RKO (cell line): ENCODE results near the gene KDM5C.
"Not testable (repeated sequence)": the region's sequence is repeated elsewhere in the genome, so short reads cannot be mapped to it uniquely, and the experiment has no call there.

ENCODE experiments used
- DNase-seq: peaks from one replicate; pipeline ENCODE4 v3.0.0-alpha.2; 2016; ENCODE audit warnings: low spot score

Gene KDM5C

DNA sequence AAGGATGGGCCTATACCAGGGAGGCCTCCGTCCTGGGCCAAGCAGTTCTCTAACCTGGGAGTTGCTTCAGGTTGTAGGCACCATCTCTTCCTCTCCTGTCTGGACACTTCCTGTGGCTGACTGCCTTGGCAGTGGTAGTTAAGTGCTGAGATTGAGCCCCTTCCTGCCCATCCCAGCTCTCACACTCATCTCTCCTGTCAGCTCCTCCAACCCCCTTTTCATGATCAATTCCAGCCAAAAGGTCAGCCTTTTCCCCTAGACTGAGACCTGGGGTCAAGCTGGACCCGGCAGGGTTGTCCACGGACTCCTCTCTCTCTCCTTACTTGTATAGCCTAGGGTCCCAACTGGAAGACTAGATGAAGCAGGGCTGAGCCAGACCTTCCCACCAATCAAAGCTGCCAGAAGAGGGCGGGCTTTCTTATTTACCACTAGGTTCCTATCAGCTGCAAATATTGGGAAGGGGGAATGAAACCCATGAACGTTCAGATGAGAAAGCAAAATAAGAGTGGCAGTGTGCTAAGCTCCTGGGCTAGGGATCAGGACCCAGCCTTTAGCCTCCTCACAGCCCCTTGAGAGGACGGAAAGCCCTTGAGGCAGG is 34.5 kb downstream of the KDM5C start:
- DNase-seq: no peak

DNA sequence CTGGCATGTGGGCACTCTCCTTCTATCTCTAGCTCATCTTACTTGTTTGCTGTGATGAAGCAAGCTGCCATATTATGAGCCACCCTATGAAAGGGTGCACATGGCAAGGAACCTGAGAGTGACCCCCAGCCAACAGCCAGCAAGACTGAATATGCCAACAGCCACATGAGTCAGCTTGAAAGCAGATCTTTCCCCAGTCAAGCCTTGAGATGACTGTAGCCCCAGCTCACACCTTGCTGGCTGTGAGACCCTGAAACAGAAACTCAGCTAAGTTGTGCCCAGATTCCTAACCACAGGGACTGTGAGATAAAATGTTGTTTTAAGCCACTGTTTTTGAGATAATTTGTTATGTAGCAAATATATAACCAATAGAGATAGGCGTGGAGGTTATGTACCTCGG is 36.2 kb downstream of the KDM5C start:
- DNase-seq: no peak

DNA sequence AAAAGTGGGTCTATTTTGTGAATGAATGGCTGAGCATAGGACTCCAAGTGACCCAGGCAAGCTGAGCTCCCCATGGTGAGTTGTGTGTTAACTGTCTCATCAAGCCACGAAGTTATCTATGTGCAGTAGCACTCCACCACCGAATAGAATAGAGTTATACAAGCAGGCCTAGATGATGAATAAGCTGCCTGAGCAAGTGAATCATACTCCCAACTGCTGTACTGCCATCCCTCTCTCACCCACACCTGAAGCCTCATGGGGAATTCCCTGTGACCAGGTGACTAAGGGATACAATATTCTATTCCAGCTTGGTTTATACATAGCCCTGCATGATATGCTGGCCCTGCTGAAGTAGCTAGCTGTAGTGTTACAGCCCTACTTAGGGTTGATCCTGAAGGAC is 38.7 kb downstream of the KDM5C start:
- DNase-seq: peak; percentile 53

DNA sequence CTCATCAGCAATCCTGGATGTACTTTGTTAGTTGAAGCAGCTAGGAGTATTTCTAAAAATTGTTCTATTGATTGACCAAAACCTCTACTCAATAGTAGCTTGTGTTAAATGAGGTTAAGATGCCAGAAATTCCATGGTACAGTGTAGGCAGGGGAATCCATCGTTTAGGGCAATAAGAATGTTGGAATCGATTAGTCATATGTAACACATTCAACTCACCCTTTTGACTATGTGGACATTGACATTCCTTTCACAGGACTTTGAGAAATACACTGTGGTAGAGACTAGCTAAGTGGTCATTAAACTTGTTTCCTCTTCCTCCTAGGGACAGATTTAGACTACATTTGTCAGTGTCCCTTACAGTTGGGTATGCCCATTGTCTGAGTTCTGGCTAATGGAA is 40.2 kb downstream of the KDM5C start:
- DNase-seq: peak; percentile 15

DNA sequence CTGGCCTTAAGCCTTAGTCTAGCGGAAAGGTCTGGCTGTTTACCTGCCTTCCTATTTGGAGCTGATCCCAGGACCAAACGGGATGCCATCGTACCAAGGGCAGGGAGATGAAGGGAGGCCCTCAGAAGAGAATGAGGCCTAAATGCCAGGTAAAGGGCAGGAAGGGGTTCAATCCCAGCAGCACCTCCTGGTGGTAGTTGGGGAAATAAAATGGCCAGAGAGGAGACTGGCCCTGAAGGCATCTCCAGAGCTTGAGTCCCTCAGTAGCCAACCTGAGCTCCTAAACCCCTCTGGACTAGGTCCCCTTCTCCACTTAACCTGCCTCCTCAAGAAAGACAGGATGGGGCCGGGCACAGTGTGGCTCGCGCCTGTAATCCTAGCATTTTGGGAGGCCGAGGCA is 53.7 kb downstream of the KDM5C start:
- DNase-seq: no peak

DNA sequence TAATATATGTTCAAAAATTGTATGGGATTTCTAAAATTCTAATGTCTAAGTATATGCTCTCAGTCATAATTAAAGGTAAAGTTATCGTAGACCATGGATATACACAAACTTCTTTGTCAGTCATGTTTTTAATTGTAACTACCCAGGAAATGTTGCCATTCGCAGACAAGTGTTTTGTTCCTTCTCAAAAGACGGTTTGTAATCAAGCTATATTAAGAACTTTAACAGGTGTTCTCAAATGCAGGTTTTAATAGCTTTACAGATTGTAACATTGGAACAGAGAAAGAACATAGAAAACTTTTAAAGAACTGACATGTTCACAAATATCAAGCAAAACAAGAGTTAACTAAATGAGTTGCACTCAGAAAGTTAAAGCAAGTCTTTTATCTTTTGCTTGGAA is 58.9 kb downstream of the KDM5C start:
- no peak for DNase-seq

DNA sequence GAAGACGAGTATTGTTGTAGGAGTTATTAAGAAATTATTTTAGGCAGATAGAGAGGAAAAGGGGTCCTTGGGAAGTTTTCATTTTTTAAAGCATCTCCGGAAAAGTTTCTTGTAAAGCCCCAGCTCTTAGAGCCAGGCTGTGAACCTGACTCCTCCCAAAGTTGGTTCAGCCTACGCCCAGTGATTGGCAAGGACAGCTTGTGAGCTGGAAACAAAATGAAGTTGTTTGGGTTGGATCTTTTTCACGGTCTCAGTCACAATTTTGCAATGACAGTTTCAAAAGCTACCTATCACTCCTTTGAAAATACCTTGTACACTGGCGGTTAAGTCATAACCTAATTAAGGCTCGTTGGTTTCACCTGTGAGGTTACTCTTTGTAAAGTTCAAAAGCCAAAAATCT is 60.4 kb downstream of the KDM5C start:
- DNase-seq: not testable (repeated sequence)

DNA sequence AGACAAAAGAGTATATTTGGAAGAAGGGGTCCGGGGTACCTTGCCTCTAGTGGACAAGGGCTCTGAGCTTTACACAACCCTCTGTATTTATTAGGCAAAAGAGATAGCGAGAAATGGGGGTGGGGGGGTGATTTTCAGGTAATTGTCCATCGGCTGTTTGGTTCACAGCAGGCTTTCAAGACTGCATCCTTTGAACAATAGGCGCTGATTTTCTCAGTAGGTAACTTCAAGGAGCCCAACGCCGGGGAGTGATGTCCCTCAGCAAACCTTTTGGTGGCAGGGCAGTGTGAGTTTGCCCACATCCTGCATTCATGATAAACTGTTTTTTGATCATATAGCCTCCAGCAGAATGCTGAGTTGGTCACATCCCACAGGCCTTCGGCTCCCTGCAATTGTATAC is 61.6 kb downstream of the KDM5C start:
- no peak for DNase-seq

DNA sequence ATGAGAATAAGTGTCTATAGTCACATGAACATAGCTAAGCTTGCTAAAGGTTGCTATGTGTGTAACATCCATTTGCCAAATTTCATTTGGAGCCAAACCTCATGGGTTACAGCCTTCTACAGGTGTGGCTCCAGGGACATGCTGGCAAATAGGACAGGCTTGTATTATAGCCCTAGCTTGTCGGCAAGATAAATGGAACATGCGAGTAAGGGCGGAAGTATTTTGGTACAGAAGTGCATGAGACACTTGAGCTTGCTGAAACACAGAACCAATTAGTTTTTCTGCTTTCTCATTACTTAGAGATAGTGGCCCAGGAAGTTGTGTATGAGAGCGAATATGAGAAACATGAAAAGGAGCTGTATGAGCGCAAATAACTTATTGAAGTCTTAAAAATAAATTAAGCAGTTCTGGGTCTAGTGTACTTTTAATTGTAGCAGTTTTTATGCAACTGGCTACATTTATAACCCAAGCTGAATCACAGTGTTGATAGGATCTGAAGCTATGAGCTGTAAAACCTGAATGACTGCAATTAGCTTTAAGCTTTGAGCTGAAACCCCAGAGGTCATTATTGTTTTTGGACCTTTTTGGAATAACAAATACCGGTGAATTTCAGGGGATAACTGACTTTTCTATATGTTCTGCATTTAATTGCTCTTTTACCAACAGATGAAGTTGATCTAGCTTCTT is 64.6 kb downstream of the KDM5C start:
- no peak for DNase-seq

DNA sequence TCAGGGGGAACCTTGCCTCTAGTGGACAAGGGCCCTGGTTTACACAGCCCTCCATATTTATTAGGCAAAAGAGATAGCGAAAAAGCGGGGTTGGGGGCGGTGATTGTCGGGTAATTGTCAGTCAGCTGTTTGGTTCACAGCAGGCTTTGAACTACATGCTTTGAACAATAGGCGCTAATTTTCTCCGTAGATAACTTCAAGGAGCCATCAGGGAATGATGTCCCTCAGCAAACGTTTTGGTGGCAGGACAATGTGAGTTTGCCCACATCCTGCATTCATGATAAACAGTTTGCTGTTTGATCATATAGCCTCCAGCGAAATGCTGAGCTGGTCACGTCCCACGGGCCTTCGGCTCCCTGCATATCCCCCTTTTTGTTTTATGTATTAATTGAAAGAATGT is 65.8 kb downstream of the KDM5C start:
- DNase-seq: no peak

DNA sequence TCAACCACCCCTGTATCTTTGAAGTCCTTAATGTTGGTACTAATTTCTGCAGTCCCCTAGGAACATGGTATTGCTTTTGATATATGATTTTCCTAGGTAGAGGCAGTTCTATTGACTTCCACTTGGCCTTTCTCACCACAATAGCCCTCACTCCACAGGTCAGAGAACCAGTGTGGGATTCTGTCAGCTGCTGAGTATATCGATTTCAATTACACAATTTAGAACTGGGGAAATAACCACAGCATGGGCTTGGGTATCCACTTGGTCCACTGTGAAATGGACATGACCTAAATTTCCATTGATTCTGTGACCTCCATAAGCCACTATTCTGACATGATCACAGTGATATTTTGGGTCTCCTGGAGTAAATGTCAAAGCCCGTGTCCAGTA is 68.8 kb downstream of the KDM5C start:
- DNase-seq: no peak

DNA sequence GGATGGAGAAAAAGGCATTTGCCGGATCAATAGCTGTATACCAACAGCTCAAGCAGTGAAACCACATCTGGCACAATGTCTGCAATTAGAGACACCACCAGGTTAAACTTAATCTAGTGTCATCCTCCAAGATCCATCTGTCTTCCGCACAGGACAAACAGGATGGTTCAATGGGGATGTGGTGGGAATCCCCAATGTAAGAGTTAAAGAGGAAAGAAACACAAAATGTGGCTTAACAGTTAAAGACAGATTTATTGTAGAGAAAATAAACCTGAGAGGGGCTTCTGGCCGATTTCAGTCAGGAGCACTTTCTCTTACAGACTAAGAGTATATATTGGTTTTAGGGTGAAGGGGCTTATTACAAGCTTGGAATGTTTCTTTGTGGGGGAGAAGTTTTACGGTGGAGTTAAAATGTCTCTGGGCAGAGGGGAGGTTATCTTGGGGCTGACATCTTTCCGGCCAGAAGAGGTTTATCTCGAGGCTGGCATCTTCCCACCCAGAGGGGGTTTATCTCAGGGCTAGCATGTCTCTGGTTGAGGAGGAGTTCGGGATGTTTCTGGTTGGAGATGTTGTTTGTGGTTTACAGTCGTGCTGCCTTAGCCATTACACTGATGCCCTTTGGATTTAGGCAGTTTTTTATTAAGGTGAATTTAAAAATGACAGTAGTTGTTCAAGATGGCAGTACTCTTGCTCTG is 69.3 kb downstream of the KDM5C start:
- no peak for DNase-seq

DNA sequence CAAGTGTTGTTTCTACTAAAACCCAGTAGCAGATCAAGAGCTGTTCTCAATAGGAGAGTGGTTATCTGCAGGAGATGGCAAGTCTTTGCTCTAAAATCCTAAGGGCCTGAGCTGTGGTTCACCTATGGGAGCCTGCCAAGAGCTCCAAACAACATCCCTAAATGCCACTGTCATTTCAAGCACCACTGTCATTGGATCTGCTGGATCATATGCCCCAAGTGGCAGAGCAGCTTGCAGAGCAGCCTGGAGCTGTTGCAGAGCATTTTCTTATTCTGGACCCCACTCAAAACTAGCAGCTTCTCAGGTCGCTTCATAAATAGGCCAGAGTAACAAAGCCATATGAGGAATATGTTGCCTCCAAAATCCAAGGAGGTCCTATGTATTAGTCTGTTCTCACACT is 71.4 kb downstream of the KDM5C start:
- DNase-seq: no peak
